DND-41 (cell line): Measurements from ENCODE around the gene RIMS1.

Experiments used
- ATAC-seq: fragments of 200-7000 bp; cut with Tn5 transposase; 3 replicates; pipeline ENCODE4 v1.9.1; 2021; ENCODE audit warnings: low read depth; ENCODE audit not compliant: insufficient read depth
- DNase-seq: peaks from one replicate; pipeline ENCODE4 v3.0.0-alpha.2; 2020
- H2AFZ ChIP-seq: 2 replicates; pipeline ENCODE4 v1.6.0; 2012; ENCODE audit warnings: low read depth, low read length
- H3K27ac ChIP-seq: 2 replicates; pipeline ENCODE4 v1.5.1; 2012; ENCODE audit warnings: low read length, inconsistent platforms
- H3K27me3 ChIP-seq: fragments of 200-600 bp; sonication (generic); 2 replicates; pipeline ENCODE4 v1.6.0; 2012; ENCODE audit warnings: low read length, mild to moderate bottlenecking, inconsistent platforms; ENCODE audit not compliant: insufficient read depth, poor library complexity
- H3K36me3 ChIP-seq: 2 replicates; pipeline ENCODE4 v1.5.1; 2012; ENCODE audit warnings: low read length, inconsistent platforms; ENCODE audit not compliant: insufficient read depth
- H3K4me1 ChIP-seq: 2 replicates; pipeline ENCODE4 v1.5.1; 2012; ENCODE audit warnings: mild to moderate bottlenecking, low read length; ENCODE audit not compliant: insufficient read depth
- H3K4me2 ChIP-seq: 2 replicates; pipeline ENCODE4 v1.6.0; 2012; ENCODE audit warnings: mild to moderate bottlenecking, moderate library complexity, low read length, inconsistent platforms; ENCODE audit not compliant: insufficient read depth
- H3K4me3 ChIP-seq, 2 experiments: fragments of 200-600 bp in 1 of 2; shearing (Covaris generic) in 1 of 2; 2 replicates each; pipeline ENCODE4 v1.5.1; 2012 to 2016; ENCODE audit warnings: inconsistent platforms in 2 of 2, low read length in 2 of 2, mild to moderate bottlenecking in 2 of 2, low read depth in 1 of 2, moderate library complexity in 1 of 2
- H3K79me2 ChIP-seq: 2 replicates; pipeline ENCODE4 v1.6.0; 2012; ENCODE audit warnings: low read length, inconsistent platforms; ENCODE audit not compliant: insufficient read depth
- H3K9ac ChIP-seq: 2 replicates; pipeline ENCODE4 v1.6.0; 2012; ENCODE audit warnings: low read depth, mild to moderate bottlenecking, inconsistent platforms, low read length, moderate library complexity
- H3K9me3 ChIP-seq: 2 replicates; pipeline ENCODE4 v1.5.1; 2012; ENCODE audit warnings: low read length, moderate library complexity, mild to moderate bottlenecking, inconsistent platforms; ENCODE audit not compliant: insufficient read depth, severe bottlenecking
- H4K20me1 ChIP-seq: 2 replicates; pipeline ENCODE4 v1.6.0; 2012; ENCODE audit warnings: low read length; ENCODE audit not compliant: insufficient read depth
- EZH2 ChIP-seq: IDR thresholded peaks from 3 replicates; pipeline ENCODE4 v1.6.1; 2012; ENCODE audit warnings: borderline replicate concordance, low read depth, mild to moderate bottlenecking, moderate library complexity, low read length, inconsistent platforms; ENCODE audit not compliant: severe bottlenecking
- TF ChIP-seq, protein P1 (sequence below): IDR thresholded peaks from 2 replicates; pipeline ENCODE4 v1.5.1; 2012; ENCODE audit warnings: borderline replicate concordance, low read length, moderate library complexity, mild to moderate bottlenecking; ENCODE audit not compliant: poor library complexity, severe bottlenecking; ENCODE audit errors: extremely low read depth

The RIMS1 gene

DNA sequence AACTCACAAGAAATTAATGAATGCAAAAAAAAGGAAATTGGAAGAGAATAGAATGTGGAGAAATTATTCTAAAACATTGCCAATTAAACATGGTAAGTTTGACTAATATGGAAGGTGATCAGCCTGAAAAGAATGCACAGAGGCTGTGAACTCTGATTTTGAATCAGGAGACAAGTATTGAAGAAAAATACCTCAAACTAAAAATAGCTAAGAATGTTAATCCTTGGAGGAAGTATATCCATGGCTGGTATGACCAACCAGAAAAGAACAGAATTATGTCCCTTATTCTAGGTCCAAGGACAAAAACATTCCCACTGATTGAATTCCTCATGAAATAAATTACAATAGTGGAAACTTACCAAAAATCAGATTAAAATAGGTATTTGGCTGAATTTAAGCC is 7.3 kb upstream of the RIMS1 start:
- Histone ChIP-seq H3K4me2 (no peak overlapping the region), H2AFZ (no peak overlapping the region)

DNA sequence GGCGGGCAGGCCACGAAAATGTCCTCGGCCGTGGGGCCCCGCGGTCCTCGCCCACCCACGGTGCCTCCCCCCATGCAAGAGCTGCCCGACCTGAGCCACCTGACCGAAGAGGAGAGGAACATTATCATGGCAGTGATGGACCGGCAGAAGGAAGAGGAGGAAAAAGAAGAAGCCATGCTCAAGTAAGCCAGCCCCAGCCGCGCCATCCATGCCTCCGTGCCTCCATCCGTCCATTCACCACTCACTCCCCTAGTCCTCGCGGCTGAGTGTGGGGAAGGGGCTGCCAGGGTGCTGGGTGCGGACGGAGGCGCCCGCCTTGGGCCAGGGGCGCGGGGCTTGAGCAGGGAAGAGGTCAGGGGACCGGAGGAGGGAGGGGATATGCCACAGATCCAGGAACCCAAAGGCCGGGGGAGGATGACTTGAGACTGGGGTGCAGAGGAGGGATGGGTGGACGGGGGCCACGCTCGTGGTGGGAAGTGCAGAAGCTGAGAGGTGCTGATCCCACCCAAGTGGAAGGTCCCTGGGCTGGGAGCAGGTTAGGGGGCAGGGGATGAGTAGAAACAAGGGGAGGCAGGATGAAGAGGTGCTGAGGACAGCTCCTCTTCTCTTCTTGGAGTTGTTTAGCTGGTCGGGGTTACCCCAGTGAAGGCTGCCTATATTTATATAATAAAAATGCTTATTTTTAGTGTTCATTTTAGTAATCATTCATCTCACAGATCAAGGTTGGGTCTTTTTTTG is 825 bp downstream of the RIMS1 start:
- ATAC-seq, result no peak
- no peak overlapping the region for H3K9ac ChIP-seq

More for the DNA sequence above, 7.3 kb upstream of the RIMS1 start:
- H3K27me3 ChIP-seq, result no peaks in the 10 kb centered on the region
- no peak overlapping the region for H3K9ac ChIP-seq
- no peaks in the 10 kb centered on the region for H3K4me1 ChIP-seq
- no peak overlapping the region for H3K4me3 ChIP-seq
- H3K27ac ChIP-seq, result no peak overlapping the region
- no peak for TF ChIP-seq EZH2
- TF ChIP-seq, protein P1, sequence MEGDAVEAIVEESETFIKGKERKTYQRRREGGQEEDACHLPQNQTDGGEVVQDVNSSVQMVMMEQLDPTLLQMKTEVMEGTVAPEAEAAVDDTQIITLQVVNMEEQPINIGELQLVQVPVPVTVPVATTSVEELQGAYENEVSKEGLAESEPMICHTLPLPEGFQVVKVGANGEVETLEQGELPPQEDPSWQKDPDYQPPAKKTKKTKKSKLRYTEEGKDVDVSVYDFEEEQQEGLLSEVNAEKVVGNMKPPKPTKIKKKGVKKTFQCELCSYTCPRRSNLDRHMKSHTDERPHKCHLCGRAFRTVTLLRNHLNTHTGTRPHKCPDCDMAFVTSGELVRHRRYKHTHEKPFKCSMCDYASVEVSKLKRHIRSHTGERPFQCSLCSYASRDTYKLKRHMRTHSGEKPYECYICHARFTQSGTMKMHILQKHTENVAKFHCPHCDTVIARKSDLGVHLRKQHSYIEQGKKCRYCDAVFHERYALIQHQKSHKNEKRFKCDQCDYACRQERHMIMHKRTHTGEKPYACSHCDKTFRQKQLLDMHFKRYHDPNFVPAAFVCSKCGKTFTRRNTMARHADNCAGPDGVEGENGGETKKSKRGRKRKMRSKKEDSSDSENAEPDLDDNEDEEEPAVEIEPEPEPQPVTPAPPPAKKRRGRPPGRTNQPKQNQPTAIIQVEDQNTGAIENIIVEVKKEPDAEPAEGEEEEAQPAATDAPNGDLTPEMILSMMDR, result no peak
- H4K20me1 ChIP-seq, result no peaks in the 10 kb centered on the region
- ATAC-seq (no peak), DNase-seq (no peak)
- no peaks in the 10 kb centered on the region for H3K79me2 ChIP-seq
- H3K9me3 ChIP-seq, result no peaks in the 10 kb centered on the region
- H3K36me3 ChIP-seq, result no peaks in the 10 kb centered on the region

DNA sequence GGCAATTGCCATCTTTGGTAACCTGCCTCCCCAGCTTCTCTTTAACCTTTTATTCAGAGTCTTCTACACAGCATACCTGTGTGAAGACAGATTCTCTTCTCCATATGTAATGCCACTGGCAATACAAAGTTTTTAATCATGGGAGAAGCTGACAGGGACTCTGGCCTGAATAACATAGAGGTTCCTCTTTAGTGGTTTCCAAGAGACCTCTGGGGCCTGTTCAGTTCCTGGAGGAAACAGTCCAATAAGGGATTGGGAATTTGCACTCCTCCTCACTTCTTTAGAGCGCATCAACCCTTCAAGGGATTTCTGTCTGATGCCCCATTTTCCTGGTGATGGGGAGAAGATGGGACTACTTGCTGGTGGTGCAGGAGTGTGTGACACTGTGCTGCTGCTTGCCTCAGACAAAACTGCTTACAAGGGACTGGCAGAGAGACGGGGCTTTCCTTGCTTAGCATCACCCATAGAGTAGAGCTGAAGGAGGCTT is 1.4 kb downstream of the RIMS1 start:
- no peak overlapping the region for H3K9ac ChIP-seq
- H3K4me2 ChIP-seq, result no peak overlapping the region
- H2AFZ ChIP-seq, result no peak overlapping the region
- no peak for ATAC-seq
- no peak overlapping the region for H3K4me3 ChIP-seq
- TF ChIP-seq, protein P1, result no peak
- TF ChIP-seq EZH2, result no peak
- H3K4me1 ChIP-seq, result no peaks in the 10 kb centered on the region
- no peak for DNase-seq
- no peaks in the 10 kb centered on the region for H3K36me3 ChIP-seq
- H4K20me1 ChIP-seq, result no peaks in the 10 kb centered on the region
- no peaks in the 10 kb centered on the region for H3K27me3 ChIP-seq
- H3K79me2 ChIP-seq, result no peaks in the 10 kb centered on the region
- H3K9me3 ChIP-seq, result no peaks in the 10 kb centered on the region
- H3K27ac ChIP-seq, result no peak overlapping the region

More for the DNA sequence above, 825 bp downstream of the RIMS1 start:
- Histone ChIP-seq H3K4me3 (no peak overlapping the region), H3K27ac (no peak overlapping the region), H2AFZ (no peak overlapping the region), H3K9me3 (no peaks in the 10 kb centered on the region), H3K4me2 (no peak overlapping the region), H3K36me3 (no peaks in the 10 kb centered on the region), H4K20me1 (no peaks in the 10 kb centered on the region), H3K27me3 (no peaks in the 10 kb centered on the region), H3K4me1 (no peaks in the 10 kb centered on the region), H3K79me2 (no peaks in the 10 kb centered on the region)
- TF ChIP-seq, protein P1, result no peak
- TF ChIP-seq EZH2, result no peak
- DNase-seq, result no peak
